Urinary bladder (tissue), 4 donors: ENCODE results near the gene TMEM92. TPM values are rescaled to one million over a fixed set of nuclear protein-coding genes. Genes with fewer than 3 reads are reported as not detected.
"Not testable (repeated sequence)": the region's sequence is repeated elsewhere in the genome, so short reads cannot be mapped to it uniquely, and the experiment has no call there.

Experiments used
- DNase-seq: peaks from one replicate; pipeline ENCODE4 v3.0.0-alpha.2; 2015; ENCODE audit errors: extremely low spot score
- H3K27ac ChIP-seq: one replicate; pipeline ENCODE4 v1.5.1; 2013; ENCODE audit warnings: low read depth, mild to moderate bottlenecking, moderate library complexity
- H3K36me3 ChIP-seq: one replicate; pipeline ENCODE4 v1.6.1; 2013; ENCODE audit warnings: mild to moderate bottlenecking, moderate library complexity; ENCODE audit not compliant: insufficient read depth
- H3K4me1 ChIP-seq: one replicate; pipeline ENCODE4 v1.6.1; 2013; ENCODE audit warnings: mild to moderate bottlenecking, moderate library complexity; ENCODE audit not compliant: insufficient read depth
- H3K4me3 ChIP-seq: one replicate; pipeline ENCODE4 v1.5.1; 2013; ENCODE audit warnings: low read depth, low read length
- WGBS: extraction: QIAGEN DNeasy Blood & Tissue Kit; methylation state at CpG from one replicate; pipeline ENCODE4 v1.1.7; 2013; 5-methylcytosine and 5-hydroxymethylcytosine counted together
- polyA plus RNA-seq: library from polyadenylated mRNA; stranded (reverse); fragments of 200-250 nt; gene quantifications from one replicate; pipeline ENCODE4 v1.2.3, GENCODE V29; 2013
- total RNA-seq: library from RNA; depleted of rRNA; stranded (reverse); fragments of >200 nt; gene quantifications from one replicate; pipeline ENCODE4 v1.2.3, GENCODE V29; 2014
- donor health status: healthy with polysubstance abuse.
- donor health status: healthy.

TMEM92 gene
- total and polyA plus RNA-seq, 2 donors: 1.0 to 2.5 TPM

GRCh38 chr17:50276588-50277356, 2.5 kb downstream of the TMEM92 start:
- Histone ChIP-seq H3K4me1 (no peaks in the 10 kb centered on the region), H3K27ac (no peak overlapping the region), H3K4me3 (no peak overlapping the region), H3K36me3 (no peaks in the 10 kb centered on the region)
- DNase-seq: no peak
- 42% methylated on average over 8 of the region's 8 CpGs for WGBS

- no peaks in the 10 kb centered on the region for H3K36me3 ChIP-seq
- H3K27ac ChIP-seq: no peak overlapping the region
- 40% methylated on average over 5 of the region's 5 CpGs for WGBS
- no peaks in the 10 kb centered on the region for H3K4me1 ChIP-seq
- no peak for DNase-seq
- H3K4me3 ChIP-seq: no peak overlapping the region
Measured at GRCh38 chr17:50277357-50277754, 3.1 kb downstream of the TMEM92 start.

- Histone ChIP-seq H3K4me1 (no peaks in the 10 kb centered on the region), H3K4me3 (no peak overlapping the region), H3K27ac (no peak overlapping the region), H3K36me3 (no peaks in the 10 kb centered on the region)
- 92% methylated on average over 14 of the region's 14 CpGs for WGBS
- DNase-seq: no peak
Measured at GRCh38 chr17:50278526-50279180, 4.4 kb downstream of the TMEM92 start.

GRCh38 chr17:50279181-50279526, 4.9 kb downstream of the TMEM92 start:
- WGBS: 61% methylated on average over 4 of the region's 4 CpGs
- Histone ChIP-seq H3K27ac (no peak overlapping the region), H3K4me3 (no peak overlapping the region), H3K36me3 (no peaks in the 10 kb centered on the region), H3K4me1 (no peaks in the 10 kb centered on the region)
- no peak for DNase-seq

- WGBS: 94% methylated on average over 7 of the region's 7 CpGs
- H3K36me3 ChIP-seq: no peaks in the 10 kb centered on the region
- H3K27ac ChIP-seq: no peak overlapping the region
- no peak overlapping the region for H3K4me3 ChIP-seq
- H3K4me1 ChIP-seq: no peaks in the 10 kb centered on the region
- DNase-seq: no peak
Measured at GRCh38 chr17:50279639-50280038, 5.4 kb downstream of the TMEM92 start.

GRCh38 chr17:50280068-50280467, 5.8 kb downstream of the TMEM92 start:
- Histone ChIP-seq H3K27ac (no peak overlapping the region), H3K4me3 (no peak overlapping the region), H3K36me3 (no peaks in the 10 kb centered on the region), H3K4me1 (no peaks in the 10 kb centered on the region)
- DNase-seq: no peak
- 82% methylated on average over 8 of the region's 8 CpGs for WGBS

GRCh38 chr17:50280801-50281441, 6.7 kb downstream of the TMEM92 start:
- no peaks in the 10 kb centered on the region for H3K4me1 ChIP-seq
- 75% methylated on average over 7 of the region's 7 CpGs for WGBS
- H3K36me3 ChIP-seq: no peaks in the 10 kb centered on the region
- no peak for DNase-seq
- H3K27ac ChIP-seq: no peak overlapping the region
- H3K4me3 ChIP-seq: no peak overlapping the region

GRCh38 chr17:50281739-50282401, 7.6 kb downstream of the TMEM92 start:
- Histone ChIP-seq H3K4me1 (no peaks in the 10 kb centered on the region), H3K4me3 (no peak overlapping the region), H3K27ac (no peak overlapping the region), H3K36me3 (no peaks in the 10 kb centered on the region)
- WGBS: 84% methylated on average over 4 of the region's 4 CpGs
- DNase-seq: no peak

GRCh38 chr17:50283246-50283645, 9.0 kb downstream of the TMEM92 start:
- no peaks in the 10 kb centered on the region for H3K4me1 ChIP-seq
- H3K36me3 ChIP-seq: no peaks in the 10 kb centered on the region
- 83% methylated on average over 10 of the region's 10 CpGs for WGBS
- H3K4me3 ChIP-seq: no peak overlapping the region
- H3K27ac ChIP-seq: no peak overlapping the region
- no peak for DNase-seq

GRCh38 chr17:50283714-50284113, 9.4 kb downstream of the TMEM92 start:
- Histone ChIP-seq H3K4me1 (no peaks in the 10 kb centered on the region), H3K36me3 (no peaks in the 10 kb centered on the region), H3K27ac (no peak overlapping the region), H3K4me3 (no peak overlapping the region)
- WGBS: 80% methylated on average over 7 of the region's 7 CpGs
- no peak for DNase-seq

GRCh38 chr17:50285941-50286340, 11.7 kb downstream of the TMEM92 start:
- 68% methylated on average over 3 of the region's 3 CpGs for WGBS
- Histone ChIP-seq H3K27ac (no peak overlapping the region), H3K4me3 (no peak overlapping the region), H3K4me1 (no peaks in the 10 kb centered on the region), H3K36me3 (no peaks in the 10 kb centered on the region)
- no peak for DNase-seq

GRCh38 chr17:50287302-50287701, 13.0 kb downstream of the TMEM92 start:
- WGBS: 81% methylated on average over 7 of the region's 7 CpGs
- not testable (repeated sequence) for H3K4me1 ChIP-seq, DNase-seq, H3K27ac ChIP-seq, H3K36me3 ChIP-seq, H3K4me3 ChIP-seq

- Histone ChIP-seq H3K4me1 (no peaks in the 10 kb centered on the region), H3K36me3 (no peaks in the 10 kb centered on the region), H3K27ac (peak overlapping the region; percentile 57), H3K4me3 (no peak overlapping the region)
- DNase-seq: no peak
- WGBS: 87% methylated on average over 4 of the region's 4 CpGs
Measured at GRCh38 chr17:50288306-50288705, 14.0 kb downstream of the TMEM92 start.

GRCh38 chr17:50289278-50289677, 15.0 kb downstream of the TMEM92 start:
- no peak for DNase-seq
- 61% methylated on average over 3 of the region's 3 CpGs for whole genome bisulfite sequencing
- Histone ChIP-seq H3K36me3 (no peaks in the 10 kb centered on the region), H3K4me3 (no peak overlapping the region), H3K4me1 (no peaks in the 10 kb centered on the region), H3K27ac (peak overlapping the region; percentile 74)
